Measurements from ENCODE around the gene NCOA4.

The NCOA4 gene

GRCh38 chr10:46022978-46023702 lies 7.3 kb downstream of the NCOA4 start:
- H3K9me3 ChIP-seq (ENCODE audit: control insufficient read depth in 5 of 5, low read length in 5 of 5): no peaks in the 10 kb centered on the region
- H3K27me3 ChIP-seq (ENCODE audit: control insufficient read depth in 5 of 5, insufficient read depth in 4 of 5, low read length in 5 of 5): no peaks in the 10 kb centered on the region
- H3K4me3 ChIP-seq (ENCODE audit: low read depth in 1 of 5, low read length in 5 of 5): peak overlapping the region; percentile 68 to 85 (median 74)
- H3K36me3 ChIP-seq (ENCODE audit: control insufficient read depth in 5 of 5, insufficient read depth in 5 of 5, low read length in 5 of 5): no peaks in the 10 kb centered on the region
- peak overlapping the region; percentile 65 to 90 (median 86) for H3K9ac ChIP-seq (ENCODE audit: low read length in 5 of 5)
- H3K4me1 ChIP-seq (ENCODE audit: control insufficient read depth in 5 of 5, insufficient read depth in 5 of 5, low read length in 5 of 5): peaks cover 23 to 94% (median 89%) of the 10 kb centered on the region in 5 donors
- peak overlapping the region; percentile 95 for H3K27ac ChIP-seq (ENCODE audit: low read depth, low read length)

GRCh38 chr10:46020344-46020657 lies 10.1 kb downstream of the NCOA4 start:
- H3K27ac ChIP-seq (ENCODE audit: low read depth, low read length): peak overlapping the region; percentile 95
- H3K27me3 ChIP-seq (ENCODE audit: control insufficient read depth in 5 of 5, insufficient read depth in 4 of 5, low read length in 5 of 5): no peaks in the 10 kb centered on the region
- H3K9ac ChIP-seq (ENCODE audit: low read length in 5 of 5): peak overlapping the region in 3 of 5 donors; percentile 49 to 64 (median 56)
- H3K36me3 ChIP-seq (ENCODE audit: control insufficient read depth in 5 of 5, insufficient read depth in 5 of 5, low read length in 5 of 5): peaks cover 5 to 8% (median 6%) of the 10 kb centered on the region in 5 donors
- peak overlapping the region in 4 of 5 donors; percentile 29 to 80 (median 60) for H3K4me3 ChIP-seq (ENCODE audit: low read depth in 1 of 5, low read length in 5 of 5)
- H3K4me1 ChIP-seq (ENCODE audit: control insufficient read depth in 5 of 5, insufficient read depth in 5 of 5, low read length in 5 of 5): peaks cover 16 to 93% (median 77%) of the 10 kb centered on the region in 5 donors
- no peaks in the 10 kb centered on the region for H3K9me3 ChIP-seq (ENCODE audit: control insufficient read depth in 5 of 5, low read length in 5 of 5)

GRCh38 chr10:46019569-46020343 lies 10.7 kb downstream of the NCOA4 start:
- no peaks in the 10 kb centered on the region for H3K9me3 ChIP-seq (ENCODE audit: control insufficient read depth in 5 of 5, low read length in 5 of 5)
- H3K27me3 ChIP-seq (ENCODE audit: control insufficient read depth in 5 of 5, insufficient read depth in 4 of 5, low read length in 5 of 5): no peaks in the 10 kb centered on the region
- peak overlapping the region; percentile 95 for H3K27ac ChIP-seq (ENCODE audit: low read depth, low read length)
- peak overlapping the region; percentile 10 to 80 (median 60) for H3K4me3 ChIP-seq (ENCODE audit: low read depth in 1 of 5, low read length in 5 of 5)
- H3K4me1 ChIP-seq (ENCODE audit: control insufficient read depth in 5 of 5, insufficient read depth in 5 of 5, low read length in 5 of 5): peaks cover 11 to 93% (median 77%) of the 10 kb centered on the region in 5 donors
- H3K9ac ChIP-seq (ENCODE audit: low read length in 5 of 5): peak overlapping the region in 4 of 5 donors; percentile 49 to 69 (median 60)
- H3K36me3 ChIP-seq (ENCODE audit: control insufficient read depth in 5 of 5, insufficient read depth in 5 of 5, low read length in 5 of 5): peaks cover 9 to 12% (median 10%) of the 10 kb centered on the region in 5 donors

GRCh38 chr10:46019177-46019528 lies 11.3 kb downstream of the NCOA4 start:
- Histone ChIP-seq H3K9ac (ENCODE audit: low read length in 5 of 5) (peak overlapping the region in 2 of 5 donors; percentile 64 to 69), H3K4me1 (ENCODE audit: control insufficient read depth in 5 of 5, insufficient read depth in 5 of 5, low read length in 5 of 5) (peaks cover 11 to 92% (median 71%) of the 10 kb centered on the region in 5 donors), H3K27me3 (ENCODE audit: control insufficient read depth in 5 of 5, insufficient read depth in 4 of 5, low read length in 5 of 5) (no peaks in the 10 kb centered on the region), H3K9me3 (ENCODE audit: control insufficient read depth in 5 of 5, low read length in 5 of 5) (no peaks in the 10 kb centered on the region), H3K27ac (ENCODE audit: low read depth, low read length) (peak overlapping the region; percentile 95), H3K36me3 (ENCODE audit: control insufficient read depth in 5 of 5, insufficient read depth in 5 of 5, low read length in 5 of 5) (peaks cover 9 to 16% (median 14%) of the 10 kb centered on the region in 5 donors), H3K4me3 (ENCODE audit: low read depth in 1 of 5, low read length in 5 of 5) (peak overlapping the region; percentile 10 to 61 (median 29))

GRCh38 chr10:46018453-46019176 lies 11.8 kb downstream of the NCOA4 start:
- no peaks in the 10 kb centered on the region for H3K27me3 ChIP-seq (ENCODE audit: control insufficient read depth in 5 of 5, insufficient read depth in 4 of 5, low read length in 5 of 5)
- no peaks in the 10 kb centered on the region for H3K9me3 ChIP-seq (ENCODE audit: control insufficient read depth in 5 of 5, low read length in 5 of 5)
- peaks cover 10 to 89% (median 65%) of the 10 kb centered on the region in 5 donors for H3K4me1 ChIP-seq (ENCODE audit: control insufficient read depth in 5 of 5, insufficient read depth in 5 of 5, low read length in 5 of 5)
- H3K27ac ChIP-seq (ENCODE audit: low read depth, low read length): peak overlapping the region; percentile 95
- H3K4me3 ChIP-seq (ENCODE audit: low read depth in 1 of 5, low read length in 5 of 5): peak overlapping the region in 3 of 5 donors; percentile 25 to 61 (median 60)
- peaks cover 12 to 21% (median 19%) of the 10 kb centered on the region in 5 donors for H3K36me3 ChIP-seq (ENCODE audit: control insufficient read depth in 5 of 5, insufficient read depth in 5 of 5, low read length in 5 of 5)
- peak overlapping the region in 4 of 5 donors; percentile 9 to 64 (median 32) for H3K9ac ChIP-seq (ENCODE audit: low read length in 5 of 5)

GRCh38 chr10:46017733-46018132 lies 12.7 kb downstream of the NCOA4 start:
- Histone ChIP-seq H3K9me3 (ENCODE audit: control insufficient read depth in 5 of 5, low read length in 5 of 5) (no peaks in the 10 kb centered on the region), H3K4me1 (ENCODE audit: control insufficient read depth in 5 of 5, insufficient read depth in 5 of 5, low read length in 5 of 5) (peaks cover 10 to 87% (median 66%) of the 10 kb centered on the region in 5 donors), H3K9ac (ENCODE audit: low read length in 5 of 5) (peak overlapping the region in 3 of 5 donors; percentile 16 to 39 (median 16)), H3K4me3 (ENCODE audit: low read depth in 1 of 5, low read length in 5 of 5) (no peak overlapping the region), H3K27ac (ENCODE audit: low read depth, low read length) (peak overlapping the region; percentile 95), H3K27me3 (ENCODE audit: control insufficient read depth in 5 of 5, insufficient read depth in 4 of 5, low read length in 5 of 5) (no peaks in the 10 kb centered on the region), H3K36me3 (ENCODE audit: control insufficient read depth in 5 of 5, insufficient read depth in 5 of 5, low read length in 5 of 5) (peaks cover 19 to 30% (median 28%) of the 10 kb centered on the region in 5 donors)

- Histone ChIP-seq H3K27me3 (ENCODE audit: control insufficient read depth in 5 of 5, insufficient read depth in 4 of 5, low read length in 5 of 5) (no peaks in the 10 kb centered on the region), H3K4me3 (ENCODE audit: low read depth in 1 of 5, low read length in 5 of 5) (no peak overlapping the region), H3K4me1 (ENCODE audit: control insufficient read depth in 5 of 5, insufficient read depth in 5 of 5, low read length in 5 of 5) (peaks cover 10 to 80% (median 60%) of the 10 kb centered on the region in 5 donors), H3K27ac (ENCODE audit: low read depth, low read length) (peak overlapping the region; percentile 81), H3K9ac (ENCODE audit: low read length in 5 of 5) (peak overlapping the region in 2 of 5 donors; percentile 7 to 40), H3K36me3 (ENCODE audit: control insufficient read depth in 5 of 5, insufficient read depth in 5 of 5, low read length in 5 of 5) (peaks cover 25 to 38% (median 35%) of the 10 kb centered on the region in 5 donors), H3K9me3 (ENCODE audit: control insufficient read depth in 5 of 5, low read length in 5 of 5) (no peaks in the 10 kb centered on the region)
Measured at GRCh38 chr10:46016811-46017210, 13.6 kb downstream of the NCOA4 start.

GRCh38 chr10:46016190-46016589 lies 14.2 kb downstream of the NCOA4 start:
- no peaks in the 10 kb centered on the region for H3K27me3 ChIP-seq (ENCODE audit: control insufficient read depth in 5 of 5, insufficient read depth in 4 of 5, low read length in 5 of 5)
- H3K9me3 ChIP-seq (ENCODE audit: control insufficient read depth in 5 of 5, low read length in 5 of 5): no peaks in the 10 kb centered on the region
- H3K27ac ChIP-seq (ENCODE audit: low read depth, low read length): peak overlapping the region; percentile 81
- peak overlapping the region in 1 of 5 donors; percentile 40 for H3K9ac ChIP-seq (ENCODE audit: low read length in 5 of 5)
- peaks cover 25 to 43% (median 40%) of the 10 kb centered on the region in 5 donors for H3K36me3 ChIP-seq (ENCODE audit: control insufficient read depth in 5 of 5, insufficient read depth in 5 of 5, low read length in 5 of 5)
- H3K4me3 ChIP-seq (ENCODE audit: low read depth in 1 of 5, low read length in 5 of 5): no peak overlapping the region
- H3K4me1 ChIP-seq (ENCODE audit: control insufficient read depth in 5 of 5, insufficient read depth in 5 of 5, low read length in 5 of 5): peaks cover 10 to 78% (median 56%) of the 10 kb centered on the region in 5 donors

- Histone ChIP-seq H3K36me3 (ENCODE audit: control insufficient read depth in 5 of 5, insufficient read depth in 5 of 5, low read length in 5 of 5) (peaks cover 31 to 57% (median 53%) of the 10 kb centered on the region in 5 donors), H3K27ac (ENCODE audit: low read depth, low read length) (peak overlapping the region; percentile 81), H3K9ac (ENCODE audit: low read length in 5 of 5) (peak overlapping the region in 1 of 5 donors; percentile 20), H3K9me3 (ENCODE audit: control insufficient read depth in 5 of 5, low read length in 5 of 5) (no peaks in the 10 kb centered on the region), H3K4me1 (ENCODE audit: control insufficient read depth in 5 of 5, insufficient read depth in 5 of 5, low read length in 5 of 5) (peaks cover 5 to 64% (median 43%) of the 10 kb centered on the region in 5 donors), H3K27me3 (ENCODE audit: control insufficient read depth in 5 of 5, insufficient read depth in 4 of 5, low read length in 5 of 5) (no peaks in the 10 kb centered on the region), H3K4me3 (ENCODE audit: low read depth in 1 of 5, low read length in 5 of 5) (no peak overlapping the region)
Measured at GRCh38 chr10:46014683-46015405, 15.6 kb downstream of the NCOA4 start.
